HG02571 (cell line): ENCODE measurements around the gene EDDM3A.
"Not testable (repeated sequence)": the region's sequence is repeated elsewhere in the genome, so short reads cannot be mapped to it uniquely, and the experiment has no call there.

Experiments
- ATAC-seq: cut with Tn5 transposase; IDR thresholded peaks from one replicate; pipeline ENCODE4 v1.9.1; 2021; ENCODE audit warnings: mild to moderate bottlenecking, moderate library complexity; ENCODE audit not compliant: unreplicated experiment

EDDM3A gene

GRCh38 chr14:20732979-20733635 is 12.6 kb upstream of the EDDM3A start:
- no peak for ATAC-seq

GRCh38 chr14:20733684-20734429 is 11.8 kb upstream of the EDDM3A start:
- no peak for ATAC-seq

GRCh38 chr14:20734430-20734806 is 11.3 kb upstream of the EDDM3A start:
- ATAC-seq: no peak

- not testable (repeated sequence) for ATAC-seq
These were observed 7.4 kb upstream of the EDDM3A start for GRCh38 chr14:20738292-20738691.

GRCh38 chr14:20742132-20742531 is 3.6 kb upstream of the EDDM3A start:
- no peak for ATAC-seq

GRCh38 chr14:20743556-20743955 is 2.1 kb upstream of the EDDM3A start:
- ATAC-seq: no peak

GRCh38 chr14:20746566-20746965 is 879 bp downstream of the EDDM3A start:
- ATAC-seq: no peak

- ATAC-seq: no peak
These were observed 2.8 kb downstream of the EDDM3A start for GRCh38 chr14:20748439-20748838.

GRCh38 chr14:20750194-20750593 is 4.5 kb downstream of the EDDM3A start:
- no peak for ATAC-seq

GRCh38 chr14:20751963-20752562 is 6.4 kb downstream of the EDDM3A start:
- no peak for ATAC-seq

GRCh38 chr14:20754308-20754707 is 8.6 kb downstream of the EDDM3A start:
- ATAC-seq: no peak

GRCh38 chr14:20755037-20755436 is 9.3 kb downstream of the EDDM3A start:
- no peak for ATAC-seq

- ATAC-seq: no peak
These were observed 12.3 kb downstream of the EDDM3A start for GRCh38 chr14:20757965-20758364.

- ATAC-seq: not testable (repeated sequence)
These were observed 13.8 kb downstream of the EDDM3A start for GRCh38 chr14:20759465-20759864.

- ATAC-seq: no peak
These were observed 15.3 kb downstream of the EDDM3A start for GRCh38 chr14:20760950-20761349.

GRCh38 chr14:20768593-20768892 is 22.9 kb downstream of the EDDM3A start:
- no peak for ATAC-seq

GRCh38 chr14:20769421-20769820 is 23.7 kb downstream of the EDDM3A start:
- no peak for ATAC-seq

GRCh38 chr14:20772650-20773049 is 27.0 kb downstream of the EDDM3A start:
- ATAC-seq: no peak

- no peak for ATAC-seq
These were observed 28.7 kb downstream of the EDDM3A start for GRCh38 chr14:20774258-20774824.

GRCh38 chr14:20775043-20775442 is 29.4 kb downstream of the EDDM3A start:
- no peak for ATAC-seq

GRCh38 chr14:20775901-20776300 is 30.2 kb downstream of the EDDM3A start:
- no peak for ATAC-seq

GRCh38 chr14:20781803-20782202 is 36.1 kb downstream of the EDDM3A start:
- ATAC-seq: no peak
